GM19467 (cell line): ENCODE results near the gene PSMD2.
A peak's percentile ranks its signal among the peaks of the same experiment; 100 is the strongest.

Source experiments
- ATAC-seq: cut with Tn5 transposase; IDR thresholded peaks from one replicate; pipeline ENCODE4 v1.9.1; 2021; ENCODE audit warnings: mild to moderate bottlenecking, moderate library complexity; ENCODE audit not compliant: unreplicated experiment

The PSMD2 gene

GRCh38 chr3:184315871-184316661 is 17.0 kb downstream of the PSMD2 start:
- ATAC-seq: no peak

- no peak for ATAC-seq
Observed at GRCh38 chr3:184316792-184317191, 17.8 kb downstream of the PSMD2 start.

GRCh38 chr3:184317201-184317600 is 18.2 kb downstream of the PSMD2 start:
- ATAC-seq: no peak

GRCh38 chr3:184320104-184320445 is 21.0 kb downstream of the PSMD2 start:
- no peak for ATAC-seq

- no peak for ATAC-seq
Observed at GRCh38 chr3:184321666-184322065, 22.6 kb downstream of the PSMD2 start.

GRCh38 chr3:184322731-184323487 is 23.9 kb downstream of the PSMD2 start:
- ATAC-seq: no peak

GRCh38 chr3:184323696-184324095 is 24.7 kb downstream of the PSMD2 start:
- ATAC-seq: no peak

GRCh38 chr3:184325269-184325668 is 26.2 kb downstream of the PSMD2 start:
- no peak for ATAC-seq

- ATAC-seq: no peak
Observed at GRCh38 chr3:184325715-184326369, 26.8 kb downstream of the PSMD2 start.

- ATAC-seq: no peak
Observed at GRCh38 chr3:184327171-184327570, 28.1 kb downstream of the PSMD2 start.

GRCh38 chr3:184328516-184328915 is 29.5 kb downstream of the PSMD2 start:
- no peak for ATAC-seq

- no peak for ATAC-seq
Observed at GRCh38 chr3:184332370-184333090, 33.5 kb downstream of the PSMD2 start.

- ATAC-seq: no peak
Observed at GRCh38 chr3:184333190-184333589, 34.1 kb downstream of the PSMD2 start.

- no peak for ATAC-seq
Observed at GRCh38 chr3:184333700-184334099, 34.7 kb downstream of the PSMD2 start.

GRCh38 chr3:184334470-184335158 is 35.6 kb downstream of the PSMD2 start:
- ATAC-seq: no peak

- ATAC-seq: no peak
Observed at GRCh38 chr3:184335291-184335660, 36.2 kb downstream of the PSMD2 start.

GRCh38 chr3:184335661-184336546 is 36.9 kb downstream of the PSMD2 start:
- peak; percentile 68 for ATAC-seq

GRCh38 chr3:184336547-184337398 is 37.7 kb downstream of the PSMD2 start:
- ATAC-seq: no peak

GRCh38 chr3:184337399-184337714 is 38.3 kb downstream of the PSMD2 start, which contains the start of gene FAM131A:
TSS of gene FAM131A (plus strand) at chr3:184337600. CDS start at chr3:184337631, 31 bp downstream.
- no peak for ATAC-seq
